BE2C (cell line): ENCODE results near the gene ARHGDIA.

Experiments used
- DNase-seq: peaks from one replicate; pipeline ENCODE4 v3.0.0-alpha.2; 2020
- H3K27me3 ChIP-seq: fragments of 250-450 bp; sonication (Bioruptor Pico); 2 replicates; pipeline ENCODE4 v1.5.1; 2020; ENCODE audit warnings: mild to moderate bottlenecking
- H3K36me3 ChIP-seq: fragments of 250-450 bp; sonication (Bioruptor Pico); 2 replicates; pipeline ENCODE4 v1.5.1; 2020; ENCODE audit warnings: mild to moderate bottlenecking
- H3K4me1 ChIP-seq: fragments of 250-450 bp; sonication (Bioruptor Pico); 2 replicates; pipeline ENCODE4 v1.5.1; 2020
- H3K4me3 ChIP-seq: 2 replicates; pipeline ENCODE4 v1.5.1; 2011; ENCODE audit warnings: low read depth, low read length
- H3K9me3 ChIP-seq: fragments of 250-450 bp; sonication (Bioruptor Pico); 2 replicates; pipeline ENCODE4 v1.5.1; 2020
- TF ChIP-seq, protein P1 (sequence below): IDR thresholded peaks from 2 replicates; pipeline ENCODE4 v1.5.1; 2012; ENCODE audit warnings: mild to moderate bottlenecking, low read depth, low read length

Gene ARHGDIA

DNA sequence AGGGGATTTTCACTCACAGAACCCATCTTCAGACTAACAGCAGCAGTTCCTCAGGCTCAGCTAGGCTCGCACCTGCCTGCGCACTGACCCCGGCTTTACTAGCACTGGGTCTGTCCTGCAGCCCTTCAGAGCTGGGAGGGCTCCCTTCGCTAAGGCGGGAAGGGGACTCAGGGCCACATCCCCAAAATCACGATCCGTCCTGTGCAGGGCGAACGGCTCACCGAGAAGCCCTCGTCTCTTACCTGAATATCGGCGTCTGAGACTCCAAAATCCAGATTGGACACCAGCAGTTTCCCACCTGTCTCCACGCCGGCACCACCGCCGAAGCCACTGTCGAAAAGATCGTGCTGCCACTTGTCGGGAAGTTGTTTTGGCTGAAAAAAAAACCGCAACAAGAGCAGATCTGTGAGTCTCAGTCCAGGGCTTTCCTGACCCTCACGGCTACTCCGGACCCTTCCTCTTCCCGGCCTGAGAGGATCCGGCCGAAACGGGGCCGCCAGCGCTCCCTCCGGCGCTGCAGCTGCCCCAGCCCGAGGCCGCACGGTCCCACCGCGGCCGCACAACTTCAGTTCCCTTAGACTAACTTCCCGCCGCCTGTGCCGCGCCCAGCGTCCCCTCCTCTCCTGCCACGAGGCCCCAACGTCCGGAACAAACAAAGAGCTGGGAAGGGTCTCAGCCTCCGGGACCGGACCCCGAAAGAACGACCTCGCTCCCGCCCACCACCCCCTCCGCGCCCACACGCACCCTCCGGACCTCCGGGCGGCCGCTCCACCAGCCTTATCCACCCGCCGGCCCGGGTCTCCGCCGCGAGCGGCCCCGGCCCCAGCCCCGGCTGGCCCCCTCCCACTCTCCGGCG lies 19.5 kb upstream of the ARHGDIA start:
- Histone ChIP-seq H3K4me3 (peak overlapping the region; percentile 98), H3K27me3 (no peaks in the 10 kb centered on the region), H3K9me3 (no peaks in the 10 kb centered on the region), H3K36me3 (peaks cover 58% of the 10 kb centered on the region), H3K4me1 (peaks cover 21% of the 10 kb centered on the region)
- peak; percentile 16 for DNase-seq
- TF ChIP-seq, protein P1, sequence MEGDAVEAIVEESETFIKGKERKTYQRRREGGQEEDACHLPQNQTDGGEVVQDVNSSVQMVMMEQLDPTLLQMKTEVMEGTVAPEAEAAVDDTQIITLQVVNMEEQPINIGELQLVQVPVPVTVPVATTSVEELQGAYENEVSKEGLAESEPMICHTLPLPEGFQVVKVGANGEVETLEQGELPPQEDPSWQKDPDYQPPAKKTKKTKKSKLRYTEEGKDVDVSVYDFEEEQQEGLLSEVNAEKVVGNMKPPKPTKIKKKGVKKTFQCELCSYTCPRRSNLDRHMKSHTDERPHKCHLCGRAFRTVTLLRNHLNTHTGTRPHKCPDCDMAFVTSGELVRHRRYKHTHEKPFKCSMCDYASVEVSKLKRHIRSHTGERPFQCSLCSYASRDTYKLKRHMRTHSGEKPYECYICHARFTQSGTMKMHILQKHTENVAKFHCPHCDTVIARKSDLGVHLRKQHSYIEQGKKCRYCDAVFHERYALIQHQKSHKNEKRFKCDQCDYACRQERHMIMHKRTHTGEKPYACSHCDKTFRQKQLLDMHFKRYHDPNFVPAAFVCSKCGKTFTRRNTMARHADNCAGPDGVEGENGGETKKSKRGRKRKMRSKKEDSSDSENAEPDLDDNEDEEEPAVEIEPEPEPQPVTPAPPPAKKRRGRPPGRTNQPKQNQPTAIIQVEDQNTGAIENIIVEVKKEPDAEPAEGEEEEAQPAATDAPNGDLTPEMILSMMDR = no peak

DNA sequence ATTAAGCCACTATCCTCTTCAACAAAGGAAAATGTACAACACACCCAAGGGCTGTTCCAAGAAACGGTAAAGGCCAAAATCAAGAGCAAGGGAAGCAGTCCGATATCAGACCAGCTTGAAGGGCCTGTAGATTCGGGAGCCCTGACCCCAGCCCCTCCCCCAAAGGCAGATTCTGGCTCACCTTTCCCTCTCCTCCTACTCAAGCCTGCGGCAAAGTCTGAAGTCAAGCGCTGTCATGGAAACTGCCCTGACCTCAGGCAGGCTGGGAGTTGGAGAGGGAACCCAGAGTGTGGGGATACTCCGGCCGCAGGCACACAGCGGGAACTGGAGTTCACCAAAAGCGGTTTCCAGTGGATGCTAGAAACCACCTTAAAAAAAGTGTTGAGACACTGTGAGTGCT lies 18.5 kb upstream of the ARHGDIA start:
- Histone ChIP-seq H3K27me3 (no peaks in the 10 kb centered on the region), H3K4me1 (peaks cover 23% of the 10 kb centered on the region), H3K4me3 (peak overlapping the region; percentile 98; the same call in 1 of the 2 replicates), H3K36me3 (peaks cover 62% of the 10 kb centered on the region), H3K9me3 (no peaks in the 10 kb centered on the region)
- TF ChIP-seq, protein P1 = no peak
- no peak for DNase-seq

DNA sequence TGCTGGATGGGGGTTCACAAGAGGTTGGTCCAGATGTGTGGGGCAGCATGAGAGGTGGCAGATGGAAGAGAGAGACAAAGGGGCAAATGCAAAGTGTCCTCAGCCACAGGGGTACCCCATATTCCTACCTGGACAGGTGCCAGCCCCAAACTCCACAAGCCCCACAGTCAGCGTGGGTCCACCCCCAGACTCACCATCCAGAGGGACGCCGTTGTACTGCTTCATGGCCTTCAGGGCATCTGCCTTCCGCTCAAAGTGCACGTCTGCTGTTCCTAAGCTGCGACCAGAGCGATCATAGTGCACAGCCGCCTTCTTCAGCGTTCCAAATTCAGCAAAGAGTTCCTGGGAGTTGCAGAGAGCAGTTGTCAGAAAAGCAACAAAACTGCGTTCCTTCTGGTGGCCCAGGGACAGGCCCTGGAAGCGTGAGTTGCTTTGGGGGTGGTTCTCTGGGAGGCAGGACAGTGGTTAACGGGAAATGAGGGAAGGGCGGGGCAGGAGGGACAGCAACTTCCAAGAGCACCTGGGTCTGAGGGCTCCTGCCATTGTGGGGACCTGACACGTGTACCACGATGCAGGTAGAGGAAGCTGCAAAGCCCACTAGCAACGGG lies 18.0 kb upstream of the ARHGDIA start:
- Histone ChIP-seq H3K36me3 (peaks cover 65% of the 10 kb centered on the region), H3K9me3 (no peaks in the 10 kb centered on the region), H3K27me3 (no peaks in the 10 kb centered on the region), H3K4me1 (peaks cover 28% of the 10 kb centered on the region), H3K4me3 (no peak overlapping the region; the same call in 1 of the 2 replicates)
- no peak for DNase-seq
- TF ChIP-seq, protein P1 = no peak

DNA sequence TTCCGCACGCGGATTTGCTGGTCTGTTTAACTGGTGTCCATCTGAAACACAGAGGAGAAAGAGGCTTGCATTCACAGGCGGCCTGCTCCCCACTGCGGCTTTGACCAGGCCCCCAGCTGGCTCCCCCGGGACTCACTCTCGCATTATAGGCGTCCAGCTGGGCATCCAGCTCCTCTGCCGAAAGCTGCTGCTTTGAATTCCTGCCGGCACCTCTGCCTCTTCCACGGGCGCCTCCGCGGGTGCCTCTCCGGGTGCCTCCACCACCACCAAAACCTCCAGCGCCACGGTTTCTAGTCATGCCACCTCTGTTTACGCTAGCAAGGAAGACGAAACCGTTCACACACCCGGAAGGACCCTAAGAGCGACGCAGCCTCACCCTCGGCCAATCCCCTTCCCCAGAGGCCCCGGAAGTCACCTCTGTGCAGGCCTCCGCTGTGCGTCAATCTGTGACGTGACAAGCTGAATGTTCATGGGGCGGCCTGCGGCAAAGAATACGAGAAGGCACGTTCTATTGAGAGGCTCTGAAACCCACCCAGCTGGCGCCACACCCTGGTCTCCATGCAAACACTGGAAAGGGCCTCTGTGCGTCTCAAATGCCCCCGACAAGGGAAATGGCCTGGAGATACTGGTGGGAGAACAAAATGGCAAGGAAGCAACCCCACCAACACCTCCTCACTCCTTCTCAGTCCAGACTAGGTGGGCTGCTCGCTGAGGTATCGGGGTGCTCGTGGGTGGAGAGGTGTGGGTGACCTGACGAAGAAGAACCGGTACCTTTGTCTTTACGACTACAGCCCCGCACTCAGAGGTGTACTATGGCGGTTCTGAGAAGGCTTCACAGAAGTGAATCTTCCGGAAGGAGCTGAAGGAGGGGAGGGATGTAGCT lies 17.2 kb upstream of the ARHGDIA start:
- Histone ChIP-seq H3K9me3 (no peaks in the 10 kb centered on the region), H3K4me1 (peaks cover 28% of the 10 kb centered on the region), H3K36me3 (peaks cover 72% of the 10 kb centered on the region), H3K27me3 (no peaks in the 10 kb centered on the region), H3K4me3 (no peak overlapping the region)
- DNase-seq = peak; percentile 48
- TF ChIP-seq, protein P1 = no peak

DNA sequence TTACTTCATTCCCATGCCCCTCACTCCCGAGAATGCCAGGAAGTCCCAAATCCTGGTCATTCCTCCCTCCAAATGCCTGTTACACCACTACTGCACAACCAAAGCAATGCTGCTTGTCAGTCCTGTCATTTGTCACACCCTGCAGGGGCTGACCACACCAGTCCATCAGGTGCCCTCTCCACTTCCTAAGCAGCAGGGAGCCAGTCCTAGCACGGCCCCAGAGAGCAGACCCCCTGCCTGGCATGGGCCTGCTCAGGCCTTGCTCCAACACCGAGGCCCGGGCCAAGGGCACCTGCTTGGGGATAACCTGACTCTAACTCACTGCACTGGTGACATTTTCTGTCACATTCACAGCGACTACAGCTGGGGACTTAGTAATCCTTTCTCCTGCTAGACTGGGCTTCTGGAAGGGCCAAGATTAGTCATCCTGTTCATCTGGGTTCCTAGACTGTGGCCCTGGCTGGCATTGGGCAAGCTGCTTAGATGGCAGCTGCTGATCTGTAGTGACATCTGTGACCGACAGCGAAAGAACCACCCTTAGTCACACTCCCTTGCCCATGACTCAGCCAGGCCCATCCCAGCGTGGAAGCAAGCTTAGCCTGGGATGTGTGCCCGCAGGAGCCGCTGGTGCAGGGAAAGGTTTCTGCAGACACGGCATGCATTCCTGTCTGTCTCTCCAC lies 14.9 kb upstream of the ARHGDIA start:
- TF ChIP-seq, protein P1 = no peak
- no peak overlapping the region for H3K4me3 ChIP-seq
- H3K36me3 ChIP-seq = peaks cover 84% of the 10 kb centered on the region
- peaks cover 28% of the 10 kb centered on the region for H3K4me1 ChIP-seq
- peak; percentile 83 for DNase-seq
- H3K27me3 ChIP-seq = no peaks in the 10 kb centered on the region
- H3K9me3 ChIP-seq = no peaks in the 10 kb centered on the region
